ENCODE measurements around the gene SUGP1.
"Not testable (repeated sequence)": the region's sequence is repeated elsewhere in the genome, so short reads cannot be mapped to it uniquely, and the experiment has no call there.

Gene SUGP1

GRCh38 chr19:19320361-19321140 is at the start of gene SUGP1, which contains the start of gene MAU2:
SUGP1 (minus strand) TSS chr19:19320509; CDS start chr19:19320496, 13 bp downstream.
MAU2 (plus strand) TSS chr19:19320829; CDS start chr19:19320860, 31 bp downstream.
- peak; percentile 90 for DNase-seq (ENCODE audit: low spot score)

- no peak for DNase-seq (ENCODE audit: low spot score)
These were observed 47.8 kb upstream of the SUGP1 start for GRCh38 chr19:19368087-19368486.

- DNase-seq (ENCODE audit: low spot score), result peak; percentile 79
These were observed 46.4 kb upstream of the SUGP1 start for GRCh38 chr19:19366434-19367396.

- DNase-seq (ENCODE audit: low spot score), result no peak
These were observed 41.8 kb upstream of the SUGP1 start for GRCh38 chr19:19362075-19362474.

GRCh38 chr19:19361075-19361594 is 40.8 kb upstream of the SUGP1 start:
- DNase-seq (ENCODE audit: low spot score), result peak; percentile 72

GRCh38 chr19:19356901-19357566 is 36.7 kb upstream of the SUGP1 start:
- DNase-seq (ENCODE audit: low spot score), result no peak

- DNase-seq (ENCODE audit: low spot score), result no peak
These were observed 36.2 kb upstream of the SUGP1 start for GRCh38 chr19:19356500-19356899.

- no peak for DNase-seq (ENCODE audit: low spot score)
These were observed 35.4 kb upstream of the SUGP1 start for GRCh38 chr19:19355606-19356139.

GRCh38 chr19:19354932-19355331 is 34.6 kb upstream of the SUGP1 start:
- DNase-seq (ENCODE audit: low spot score), result no peak

- no peak for DNase-seq (ENCODE audit: low spot score)
These were observed 33.7 kb upstream of the SUGP1 start for GRCh38 chr19:19354007-19354406.

GRCh38 chr19:19352823-19353222 is 32.5 kb upstream of the SUGP1 start:
- no peak for DNase-seq (ENCODE audit: low spot score)

GRCh38 chr19:19350756-19351155 is 30.4 kb upstream of the SUGP1 start:
- not testable (repeated sequence) for DNase-seq (ENCODE audit: low spot score)

- no peak for DNase-seq (ENCODE audit: low spot score)
These were observed 29.1 kb upstream of the SUGP1 start for GRCh38 chr19:19349365-19349764.

GRCh38 chr19:19348266-19348665 is 28.0 kb upstream of the SUGP1 start:
- DNase-seq (ENCODE audit: low spot score), result no peak

GRCh38 chr19:19347401-19348110 is 27.2 kb upstream of the SUGP1 start:
- no peak for DNase-seq (ENCODE audit: low spot score)

GRCh38 chr19:19345970-19346369 is 25.7 kb upstream of the SUGP1 start:
- DNase-seq (ENCODE audit: low spot score), result no peak

GRCh38 chr19:19345232-19345631 is 24.9 kb upstream of the SUGP1 start:
- DNase-seq (ENCODE audit: low spot score), result no peak

GRCh38 chr19:19343762-19344161 is 23.5 kb upstream of the SUGP1 start:
- no peak for DNase-seq (ENCODE audit: low spot score)

GRCh38 chr19:19343016-19343362 is 22.7 kb upstream of the SUGP1 start:
- no peak for DNase-seq (ENCODE audit: low spot score)

- DNase-seq (ENCODE audit: low spot score), result no peak
These were observed 22.0 kb upstream of the SUGP1 start for GRCh38 chr19:19342086-19343015.

Measured in CD4-positive, alpha-beta T cell treated with Interleukin-15 for 4 hours (primary cell).